ENCODE results near the gene MAP3K13.

GRCh38 chr3:185393055-185393454 is 30.1 kb downstream of the MAP3K13 start:
- TF ChIP-seq, protein P1, sequence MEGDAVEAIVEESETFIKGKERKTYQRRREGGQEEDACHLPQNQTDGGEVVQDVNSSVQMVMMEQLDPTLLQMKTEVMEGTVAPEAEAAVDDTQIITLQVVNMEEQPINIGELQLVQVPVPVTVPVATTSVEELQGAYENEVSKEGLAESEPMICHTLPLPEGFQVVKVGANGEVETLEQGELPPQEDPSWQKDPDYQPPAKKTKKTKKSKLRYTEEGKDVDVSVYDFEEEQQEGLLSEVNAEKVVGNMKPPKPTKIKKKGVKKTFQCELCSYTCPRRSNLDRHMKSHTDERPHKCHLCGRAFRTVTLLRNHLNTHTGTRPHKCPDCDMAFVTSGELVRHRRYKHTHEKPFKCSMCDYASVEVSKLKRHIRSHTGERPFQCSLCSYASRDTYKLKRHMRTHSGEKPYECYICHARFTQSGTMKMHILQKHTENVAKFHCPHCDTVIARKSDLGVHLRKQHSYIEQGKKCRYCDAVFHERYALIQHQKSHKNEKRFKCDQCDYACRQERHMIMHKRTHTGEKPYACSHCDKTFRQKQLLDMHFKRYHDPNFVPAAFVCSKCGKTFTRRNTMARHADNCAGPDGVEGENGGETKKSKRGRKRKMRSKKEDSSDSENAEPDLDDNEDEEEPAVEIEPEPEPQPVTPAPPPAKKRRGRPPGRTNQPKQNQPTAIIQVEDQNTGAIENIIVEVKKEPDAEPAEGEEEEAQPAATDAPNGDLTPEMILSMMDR (IDR thresholded peaks at IDR 0.05; ENCODE audit: insufficient read depth, low read depth, low read length) = no peak
- TF ChIP-seq EZH2 (IDR thresholded peaks at IDR 0.05; ENCODE audit: insufficient read depth, low read length) = no peak

All from astrocyte (in vitro differentiated cells and primary cell).